GM18502 (cell line): Measurements from ENCODE around the gene SMIM20.

Experiments used
- ATAC-seq: cut with Tn5 transposase; IDR thresholded peaks from one replicate; pipeline ENCODE4 v1.9.1; 2021; ENCODE audit warnings: mild to moderate bottlenecking; ENCODE audit not compliant: unreplicated experiment, poor library complexity

Gene SMIM20

DNA sequence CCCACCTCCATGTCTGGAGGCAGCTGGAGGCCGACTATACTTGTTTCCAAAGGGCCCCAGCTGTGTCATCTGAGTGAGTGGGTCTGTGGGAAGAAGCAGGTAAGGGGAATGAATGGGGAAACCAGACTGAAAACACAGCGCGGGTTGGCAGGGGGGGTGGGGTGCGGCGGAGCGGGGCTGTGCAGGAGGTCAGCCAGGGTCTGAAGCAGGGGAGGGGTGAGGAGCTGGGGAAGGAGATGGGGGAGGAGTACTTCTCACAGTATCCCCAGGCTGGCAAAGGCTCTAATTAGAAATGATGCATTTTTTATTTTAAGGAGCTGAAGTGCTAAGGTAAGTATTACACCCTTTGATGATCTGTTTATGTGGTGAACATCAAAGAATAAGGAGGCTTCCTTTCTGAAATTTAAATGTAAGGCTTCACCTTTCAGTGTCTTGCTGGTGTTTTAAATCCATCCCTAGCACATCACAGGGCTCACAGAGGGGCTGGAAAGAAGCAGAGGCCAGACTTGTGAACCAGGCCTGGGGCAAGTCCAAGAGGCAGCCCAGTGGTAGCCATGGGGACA lies 37.5 kb downstream of the SMIM20 start:
- no peak for ATAC-seq

DNA sequence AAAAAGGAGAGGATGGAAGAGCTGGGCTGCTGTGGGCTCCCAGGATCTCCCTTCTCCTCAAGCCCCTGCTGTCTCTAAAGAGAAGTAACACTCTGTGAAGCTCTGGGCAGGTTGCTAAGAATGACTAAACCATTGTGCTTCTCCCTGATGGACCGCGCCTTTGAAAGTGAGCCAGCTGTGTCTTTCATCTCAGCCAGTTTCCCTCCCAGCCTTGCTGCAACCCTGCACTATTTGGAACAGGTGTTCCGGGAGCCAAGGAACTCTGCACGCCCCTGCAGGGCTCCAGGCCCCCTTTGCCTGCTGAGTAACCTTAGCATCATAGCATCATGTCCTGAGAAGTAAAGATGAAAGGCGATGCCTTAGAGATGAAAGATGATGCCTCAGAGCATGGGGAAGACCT lies 39.7 kb downstream of the SMIM20 start:
- ATAC-seq: no peak

DNA sequence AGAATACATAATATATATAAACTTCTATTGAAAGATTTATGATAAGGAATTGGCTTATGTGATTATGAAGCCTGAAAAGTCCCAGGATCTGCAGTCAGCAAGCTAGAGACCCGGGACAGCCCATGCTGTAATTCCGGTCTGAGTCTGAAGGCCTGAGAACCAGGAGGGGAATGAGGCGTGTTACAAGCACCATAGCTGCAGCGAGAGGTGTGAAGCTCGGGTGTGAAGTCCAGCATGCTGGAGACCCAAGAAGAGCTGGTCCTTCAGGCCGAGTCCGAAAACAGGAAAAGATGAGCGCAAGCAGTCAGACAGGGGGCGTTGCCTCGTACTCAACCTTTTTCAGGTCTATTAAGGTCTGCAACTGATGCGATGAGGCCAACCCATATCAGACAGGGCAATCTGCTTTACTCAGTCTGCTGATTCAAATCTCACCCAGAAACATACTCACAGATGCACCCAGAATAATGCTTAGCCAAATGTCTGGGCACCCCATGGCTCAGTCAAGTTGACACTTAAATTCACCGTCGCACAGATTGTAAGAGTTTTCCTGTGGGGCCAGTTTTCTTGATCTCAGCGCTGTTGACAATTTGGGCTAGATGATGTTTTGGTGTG lies 40.4 kb downstream of the SMIM20 start:
- no peak for ATAC-seq

DNA sequence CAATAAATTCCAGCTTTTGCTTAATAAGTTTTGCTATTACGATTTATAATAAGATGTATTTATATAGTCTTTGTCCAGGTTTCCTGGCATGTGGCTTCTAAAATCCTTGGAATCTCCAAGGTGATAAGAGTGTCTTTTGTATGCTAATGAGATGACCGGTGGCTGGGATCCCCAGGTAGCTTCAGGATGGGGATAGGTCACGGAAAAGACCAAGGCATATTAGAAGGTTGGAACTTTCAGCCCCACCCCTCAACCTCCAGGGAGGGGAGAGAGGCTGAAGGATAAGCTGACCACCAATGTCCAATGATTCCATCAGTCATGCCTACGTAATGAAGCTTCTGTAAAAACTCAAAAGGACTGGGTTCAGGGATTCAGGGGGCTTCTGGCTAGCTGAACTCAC lies 41.7 kb downstream of the SMIM20 start:
- ATAC-seq: no peak

DNA sequence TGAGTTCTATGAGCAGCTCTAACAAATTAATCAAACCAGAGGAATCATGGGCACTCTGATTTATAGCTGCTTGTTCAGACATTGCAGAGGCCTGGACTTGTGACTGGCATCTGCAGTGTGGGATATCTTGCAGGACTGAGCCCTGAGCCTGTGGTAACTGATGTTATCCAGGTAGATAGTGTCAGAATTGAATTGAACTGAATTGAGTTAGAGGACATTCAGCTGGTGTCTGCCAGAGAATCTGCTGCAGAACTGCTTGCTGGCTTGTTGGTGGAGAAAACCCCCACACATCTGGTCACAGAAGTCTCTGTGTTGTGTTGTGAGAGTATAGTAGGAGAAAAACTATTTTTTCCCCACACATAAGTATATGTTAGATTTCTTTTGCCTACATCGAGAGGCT lies 42.2 kb downstream of the SMIM20 start:
- ATAC-seq: no peak

DNA sequence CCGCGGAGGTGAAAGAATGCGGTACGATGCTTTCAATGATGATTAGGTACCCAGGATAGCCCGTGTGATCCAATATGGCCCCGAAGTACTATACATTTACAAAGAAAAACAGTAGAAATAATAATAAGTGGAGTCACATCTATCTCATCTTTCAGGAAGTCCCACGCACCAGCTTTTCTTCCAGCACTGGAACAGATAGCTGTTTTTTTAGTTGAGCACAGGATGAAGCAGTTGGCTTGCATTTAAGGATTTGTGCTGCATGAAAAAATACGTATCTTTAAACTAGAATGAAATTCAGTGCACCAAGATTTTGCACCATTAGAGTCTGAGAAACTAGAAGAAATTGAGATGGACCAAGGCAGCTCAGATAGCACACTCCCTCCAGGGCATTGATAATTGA lies 44.1 kb downstream of the SMIM20 start:
- no peak for ATAC-seq

DNA sequence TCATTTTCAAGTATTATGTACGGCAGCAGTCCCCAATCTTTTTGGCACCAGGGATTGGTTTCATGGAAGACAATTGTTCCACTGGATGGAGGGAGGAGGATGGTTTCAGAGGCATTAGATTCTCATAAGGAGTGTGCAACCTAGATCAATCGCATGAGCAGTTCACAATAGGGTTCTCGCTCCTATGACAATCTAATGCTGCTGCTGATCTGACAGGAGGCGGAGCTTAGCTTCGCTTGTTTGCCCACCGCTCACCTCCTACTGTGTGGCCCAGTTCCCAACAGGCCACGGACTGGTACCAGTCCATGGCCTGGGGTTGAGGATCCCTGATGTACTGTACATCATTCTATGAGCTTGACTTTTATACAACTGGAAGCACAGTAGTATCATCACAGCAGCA lies 48.4 kb downstream of the SMIM20 start:
- no peak for ATAC-seq

DNA sequence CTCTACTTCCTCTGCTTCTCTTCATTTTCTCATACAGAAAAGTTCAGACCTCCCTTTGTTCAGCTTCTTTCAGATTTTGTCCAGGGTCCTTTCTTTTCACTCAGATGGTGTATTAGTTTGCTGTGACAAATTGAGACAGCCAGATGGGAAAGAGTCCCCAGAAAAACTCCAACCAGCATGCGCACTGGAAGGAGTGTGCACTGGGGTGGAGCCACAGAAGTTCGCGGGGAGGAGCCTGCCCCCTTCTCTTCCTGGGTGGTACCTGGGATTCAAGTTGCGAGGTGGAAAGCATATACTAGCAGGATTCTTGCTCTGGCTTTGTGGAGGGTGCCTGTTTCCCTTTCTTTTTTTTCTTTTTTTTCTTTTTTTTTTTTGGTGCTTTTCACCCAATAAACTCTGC lies 51.6 kb downstream of the SMIM20 start:
- ATAC-seq: no peak

DNA sequence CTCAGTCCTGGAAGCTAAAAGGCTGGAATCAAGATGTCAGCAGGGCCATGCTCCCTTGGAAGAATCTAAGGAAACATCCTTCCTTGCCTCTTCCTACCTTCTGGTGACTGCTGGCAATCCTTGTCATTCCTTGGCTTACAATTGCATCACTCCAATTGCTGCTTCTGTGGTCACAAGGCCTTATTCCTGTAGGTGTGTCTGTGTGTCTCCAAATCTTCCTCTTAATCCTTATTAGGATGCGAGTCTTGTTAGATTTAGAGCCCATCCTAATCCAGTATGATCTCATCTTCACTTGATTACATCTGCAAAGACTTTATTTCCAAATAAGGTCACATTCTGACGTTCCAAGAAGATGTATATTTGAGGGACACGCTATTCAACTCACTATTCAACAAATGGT lies 52.2 kb downstream of the SMIM20 start:
- ATAC-seq: no peak

DNA sequence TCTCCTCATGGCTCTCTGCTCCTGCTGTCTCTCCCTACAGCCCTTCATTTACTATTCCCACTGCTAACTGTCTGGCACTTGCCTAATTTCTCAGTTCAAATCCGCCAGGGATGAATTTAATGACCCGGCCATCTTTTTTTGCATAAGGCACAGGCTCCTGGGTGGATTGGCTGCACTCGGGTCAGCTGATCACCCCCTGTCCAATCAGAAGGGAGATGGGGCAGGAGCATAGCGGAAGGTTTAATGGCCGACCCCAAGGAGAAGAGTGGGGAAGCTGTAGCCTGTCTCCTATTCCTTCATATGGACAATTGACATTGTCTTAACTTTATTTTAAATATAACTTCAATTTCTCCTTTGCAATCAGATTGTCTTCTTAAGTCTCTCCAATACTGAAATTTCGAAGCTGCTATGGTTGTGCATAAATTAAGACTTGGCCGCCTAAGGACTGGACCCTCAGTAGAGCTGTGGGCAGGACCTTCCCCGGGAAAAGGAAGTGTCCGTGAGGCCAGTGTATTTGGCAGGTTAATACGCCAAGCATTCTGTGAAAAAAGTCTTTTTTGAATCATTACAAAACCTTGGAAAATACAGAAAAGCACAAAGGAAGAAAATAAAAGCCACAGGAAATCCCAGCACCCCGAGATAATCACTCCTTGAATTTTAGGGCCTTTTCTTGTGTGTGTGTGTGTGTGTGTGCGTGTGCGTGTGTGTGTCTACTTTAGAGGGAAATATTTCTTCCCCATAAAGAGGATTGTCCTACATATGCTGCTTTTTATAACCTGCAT lies 55.5 kb downstream of the SMIM20 start:
- no peak for ATAC-seq

DNA sequence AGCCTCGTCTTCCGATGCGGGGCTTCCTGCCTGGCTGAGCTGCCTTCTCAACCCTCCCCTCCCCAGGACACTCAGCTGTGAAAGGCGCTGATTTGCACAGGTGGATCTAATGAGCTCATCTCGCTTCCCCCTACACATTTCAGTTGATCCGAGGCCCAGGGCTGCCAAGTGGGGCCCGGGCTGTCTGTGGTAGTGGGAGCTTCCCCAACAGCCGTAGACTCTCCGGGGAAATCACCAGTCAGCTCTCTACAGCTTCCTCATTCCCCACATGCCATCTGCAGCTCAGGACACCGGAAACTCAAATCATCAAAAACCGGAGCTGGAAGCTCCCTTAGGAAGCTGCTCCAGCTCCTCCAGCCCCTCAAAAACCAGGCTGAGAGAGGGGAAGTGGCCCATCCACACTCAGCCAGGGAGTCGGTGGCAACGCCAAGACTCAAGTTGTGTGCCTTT lies 56.2 kb downstream of the SMIM20 start:
- no peak for ATAC-seq

DNA sequence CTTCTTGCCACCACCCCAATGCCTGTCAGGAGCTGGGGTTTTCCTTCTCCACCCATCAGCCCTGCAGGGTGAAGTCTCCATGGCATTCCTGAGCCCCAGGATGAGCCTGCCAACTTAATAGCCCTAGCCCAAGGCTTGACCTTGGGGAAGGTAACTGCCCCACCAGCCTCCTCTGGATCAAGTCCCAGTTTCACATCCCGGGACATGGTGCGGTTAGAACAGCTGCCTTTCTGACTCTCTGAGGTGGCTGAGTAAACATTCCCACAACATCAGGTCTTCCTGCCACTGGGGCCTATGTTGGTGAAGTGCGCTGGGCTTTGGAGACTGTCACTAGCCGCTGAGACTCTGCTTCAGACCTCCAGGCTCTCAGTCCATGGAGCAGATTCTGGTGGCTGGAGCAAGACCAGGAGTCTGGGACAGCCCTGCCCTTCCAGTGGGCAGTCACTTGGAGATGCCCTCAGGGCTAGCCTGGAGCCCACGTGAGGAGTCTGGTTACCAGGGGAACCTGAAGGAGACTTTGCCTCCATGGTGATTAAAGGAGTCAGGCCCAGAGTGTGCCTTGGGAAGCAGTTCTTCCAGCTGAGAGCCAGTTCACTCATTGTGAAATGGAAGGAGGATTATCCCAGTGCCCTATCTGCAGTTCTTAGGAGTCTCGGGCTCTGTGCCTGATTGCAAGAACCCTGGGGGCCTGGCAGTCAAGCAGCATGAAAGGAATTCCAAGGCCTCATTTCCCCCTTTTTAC lies 56.8 kb downstream of the SMIM20 start:
- ATAC-seq: no peak

DNA sequence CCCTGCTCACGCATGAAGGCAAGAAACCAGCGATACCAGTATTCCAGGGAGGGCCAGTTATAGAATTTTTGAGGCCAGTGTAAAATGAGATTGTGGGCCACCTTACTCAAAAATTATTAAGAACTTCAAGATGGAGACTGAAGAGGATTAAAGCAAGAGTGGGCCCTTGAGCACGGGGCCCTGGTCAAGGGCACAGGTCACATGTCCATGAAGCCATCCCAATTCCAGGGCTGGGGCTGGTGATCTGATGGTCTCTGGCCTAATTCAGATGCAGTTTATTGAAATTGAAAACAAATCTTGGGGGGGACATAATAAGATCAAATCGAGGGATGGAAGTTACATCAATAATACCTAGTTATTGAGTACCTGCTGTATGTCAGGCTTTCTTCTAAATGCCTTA lies 58.3 kb downstream of the SMIM20 start:
- ATAC-seq: no peak

DNA sequence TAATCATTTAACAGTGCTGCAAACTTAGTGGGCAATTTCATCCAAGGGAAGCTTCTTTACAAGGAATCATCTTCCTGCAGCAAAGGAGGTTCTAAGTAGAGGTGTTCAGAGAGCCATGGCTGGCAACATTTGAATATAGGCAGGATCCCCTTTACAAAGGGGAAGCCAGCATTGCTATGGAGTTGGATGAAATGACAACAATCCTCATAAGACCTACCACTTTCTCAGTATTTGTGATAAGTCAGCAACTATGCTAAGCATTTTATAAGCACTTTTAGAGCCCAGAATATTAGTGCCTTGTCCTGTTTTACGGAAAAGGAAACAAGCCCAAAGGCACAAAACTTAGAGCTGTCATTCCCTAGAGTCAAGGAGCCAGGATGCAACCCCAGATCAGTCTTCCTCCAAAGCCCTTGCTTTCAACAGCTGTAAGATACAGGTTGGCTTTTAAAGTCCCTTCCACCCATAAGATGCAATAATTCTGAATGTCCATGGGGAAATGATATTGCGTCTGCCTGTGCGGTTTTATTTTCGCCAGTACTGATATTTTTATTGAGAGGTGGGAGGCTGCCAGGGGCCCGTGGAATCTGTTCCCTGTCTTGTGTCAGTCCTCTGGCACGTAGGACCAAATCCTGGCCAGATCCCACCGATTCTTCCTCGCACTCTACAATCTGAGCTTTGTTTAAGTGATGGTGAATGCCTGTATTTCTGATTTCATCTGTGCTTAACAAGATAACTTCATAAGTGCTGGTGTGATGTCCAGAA lies 59.1 kb downstream of the SMIM20 start:
- ATAC-seq: no peak

DNA sequence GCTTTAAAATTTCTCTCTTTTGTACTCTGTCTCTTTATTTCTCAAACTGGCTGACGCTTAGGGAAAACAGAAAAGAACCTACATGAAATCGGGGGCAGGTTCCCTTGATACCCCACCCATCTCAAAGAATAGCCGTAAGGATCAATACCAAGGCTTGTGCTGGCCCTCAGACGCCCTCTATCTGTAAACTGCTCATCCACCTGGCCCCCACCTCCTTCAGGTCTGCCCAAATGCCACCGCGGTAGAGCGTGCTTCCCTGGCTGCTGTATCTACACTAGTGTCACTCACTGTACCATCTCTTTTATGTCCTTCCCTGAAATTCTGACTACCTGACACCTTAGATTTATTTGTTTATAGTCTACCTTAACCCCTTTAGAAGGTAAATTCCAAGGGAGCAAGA lies 62.8 kb downstream of the SMIM20 start:
- ATAC-seq: no peak

DNA sequence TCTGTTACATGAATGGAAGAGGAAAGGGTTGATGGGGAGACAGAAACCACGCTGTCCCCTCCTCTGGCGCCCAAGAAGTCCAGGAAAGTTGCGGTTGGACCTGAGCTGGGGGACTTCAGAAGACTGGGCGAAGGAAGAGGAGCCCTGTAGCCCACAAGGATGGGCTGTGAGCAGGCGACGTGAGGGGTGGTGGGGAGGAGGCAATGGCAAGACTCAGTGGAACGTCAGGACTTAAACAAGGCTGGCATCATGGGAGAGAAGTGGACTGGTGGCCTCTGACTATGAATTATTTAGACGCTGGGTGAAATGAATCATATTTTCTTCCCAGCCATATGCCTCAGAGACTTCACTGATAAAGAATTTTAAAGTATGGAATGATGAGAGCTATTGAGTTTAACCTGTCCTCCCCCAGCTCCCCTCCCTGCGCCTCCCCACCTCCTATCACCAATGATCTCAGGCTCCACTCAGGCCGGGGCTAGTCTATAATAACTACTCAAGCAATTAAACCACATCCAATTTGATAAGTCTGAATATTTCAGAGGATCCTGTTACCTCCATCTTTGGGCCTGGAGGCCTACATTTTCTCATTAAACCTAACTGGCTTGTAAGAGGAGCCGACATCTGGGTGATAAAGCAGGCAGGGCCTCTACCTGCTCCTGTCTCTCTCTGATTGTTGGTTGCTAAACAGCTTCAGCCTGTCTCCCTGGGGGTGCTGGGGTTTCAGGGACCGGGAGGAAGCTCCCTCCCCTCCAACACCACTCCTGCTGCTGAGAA lies 63.6 kb downstream of the SMIM20 start:
- ATAC-seq: no peak

DNA sequence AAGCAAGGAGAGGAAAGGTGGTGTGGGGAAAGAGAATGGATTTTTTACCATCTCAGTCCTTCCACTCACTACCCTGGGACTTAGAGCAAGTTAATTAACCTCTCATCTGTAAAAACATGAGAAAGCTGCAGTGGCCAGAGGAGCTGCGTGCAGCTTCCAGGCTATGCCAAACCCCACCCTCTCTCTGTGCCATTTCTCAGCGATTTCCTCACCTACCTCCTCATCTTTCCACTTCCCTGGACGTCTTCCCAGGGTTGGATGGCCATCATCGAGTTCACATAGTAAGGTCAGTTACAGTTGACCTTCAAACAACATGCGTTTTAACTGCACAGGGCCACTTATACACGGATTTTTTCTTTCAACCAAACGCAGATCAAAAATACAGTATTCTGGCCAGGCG lies 64.3 kb downstream of the SMIM20 start:
- ATAC-seq: no peak
